Measurements from ENCODE around the gene LRRC10B. TPM values are rescaled to one million over a fixed set of nuclear protein-coding genes. Genes with fewer than 3 reads are reported as not detected.
A peak's percentile ranks its signal among the peaks of the same experiment; 100 is the strongest.

LRRC10B gene
- total RNA-seq, 1 experiment from 2014 or later, result not detected

DNA sequence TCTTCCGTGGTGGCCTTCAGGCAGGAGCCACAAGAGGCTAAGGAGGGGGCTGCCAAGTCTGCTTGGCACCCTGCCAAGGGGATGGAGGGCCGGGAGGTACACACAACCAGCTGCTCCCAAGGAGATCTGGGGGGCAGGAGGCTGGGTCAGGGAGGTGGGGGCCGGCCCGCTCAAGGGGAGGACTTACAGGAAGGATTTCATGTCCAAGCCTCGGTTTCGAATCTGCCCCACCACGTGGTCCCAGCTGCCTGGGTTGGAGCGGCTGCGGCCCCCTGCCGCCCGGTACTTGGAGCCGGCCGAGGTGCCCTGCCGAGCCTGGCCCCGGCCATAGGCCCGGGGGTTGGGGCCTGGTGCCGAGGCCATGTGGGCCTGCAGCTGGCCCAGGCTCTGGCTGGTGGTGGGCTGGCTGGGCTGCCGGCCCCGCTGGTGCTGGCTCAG is 33.5 kb downstream of the LRRC10B start:
- H3K36me3 ChIP-seq (ENCODE audit: control insufficient read depth in 1 of 2, insufficient read depth in 2 of 2, low read length in 2 of 2), result no peaks in the 10 kb centered on the region; a peak in 1 of 4 replicates
- BruUV-seq (replicated peaks), result no TSS peak
- H3K79me2 ChIP-seq (ENCODE audit: insufficient read depth, low read length), result no peaks in the 10 kb centered on the region
- H3K9me3 ChIP-seq (ENCODE audit: control insufficient read depth in 1 of 2, insufficient read depth in 1 of 2, low read depth in 1 of 2, low read length in 2 of 2), result no peaks in the 10 kb centered on the region
- H3K9ac ChIP-seq (ENCODE audit: low read length), result no peak overlapping the region
- H3K4me2 ChIP-seq (ENCODE audit: low read length), result peak overlapping the region; percentile 62
- ChIA-PET POLR2A (no interaction called here), RAD21 (ENCODE audit: low non-redundant PET in 1 of 2, low total read pairs in 2 of 2, uncharacterized antibody in 2 of 2, unreplicated experiment in 2 of 2) (no interaction called here), CTCF (interaction anchor here (1.0 to 2.0 kb wide), 2 partner anchors 10 to 25 kb away, joined by 3 to 8 read pairs; no protein-coding TSS in a partner anchor)
- no peak overlapping the region for H2AFZ ChIP-seq (ENCODE audit: low read depth, low read length, poor library complexity, severe bottlenecking)
- no peak for DNase-seq (ENCODE audit: low read depth, low spot score)
- H3K27me3 ChIP-seq (ENCODE audit: insufficient read depth, low read length), result no peaks in the 10 kb centered on the region
- no peaks in the 10 kb centered on the region for H4K20me1 ChIP-seq (ENCODE audit: insufficient read depth)
- no peaks in the 10 kb centered on the region for H3K9me2 ChIP-seq (ENCODE audit: insufficient read depth)
- peak overlapping the region; percentile 39; the same call in 1 of the 2 replicates for H3K27ac ChIP-seq (ENCODE audit: low read depth, low read length)
- peaks cover 6 to 23% of the 10 kb centered on the region in 2 experiments for H3K4me1 ChIP-seq (ENCODE audit: control insufficient read depth in 1 of 2, insufficient read depth in 2 of 2, low read length in 2 of 2)
- H3K4me3 ChIP-seq (replicated peaks in 1 of 2; ENCODE audit: low read depth in 1 of 2, low read length in 2 of 2), result no peak overlapping the region
- TF ChIP-seq ZFX (IDR thresholded peaks at IDR 0.05) (no peak), EGR1 (IDR thresholded peaks at IDR 0.05; ENCODE audit: low read depth) (no peak), JUND (IDR thresholded peaks at IDR 0.05) (no peak), SRF (IDR thresholded peaks at IDR 0.05; ENCODE audit: low read depth) (no peak), EZH2phosphoT487 (IDR thresholded peaks at IDR 0.05; ENCODE audit: borderline replicate concordance) (no peak), FOSL1 (IDR thresholded peaks at IDR 0.05; ENCODE audit: low read depth) (no peak), YY1 (IDR thresholded peaks at IDR 0.05; ENCODE audit: extremely low read depth, insufficient replicate concordance, low read depth, low read length) (no peak), ZNF274 (IDR thresholded peaks at IDR 0.05; ENCODE audit: low read depth, low read length) (no peak), ELF1 (IDR thresholded peaks at IDR 0.05; ENCODE audit: borderline replicate concordance, low read depth) (no peak), MAX (IDR thresholded peaks at IDR 0.05) (no peak), TCF7L2 (IDR thresholded peaks at IDR 0.05; ENCODE audit: borderline replicate concordance, extremely low read depth, insufficient read depth, insufficient read length) (no peak)
- TF ChIP-seq, protein P1, sequence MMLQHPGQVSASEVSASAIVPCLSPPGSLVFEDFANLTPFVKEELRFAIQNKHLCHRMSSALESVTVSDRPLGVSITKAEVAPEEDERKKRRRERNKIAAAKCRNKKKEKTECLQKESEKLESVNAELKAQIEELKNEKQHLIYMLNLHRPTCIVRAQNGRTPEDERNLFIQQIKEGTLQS (IDR thresholded peaks at IDR 0.05), result no peak
- ATAC-seq, result no peak
- intact Hi-C loops (cut with micrococcal nuclease), result no loop called here

All from HCT116 (cell line).